CD4-positive, alpha-beta T cell (primary cell): ENCODE measurements around the gene MEGF10. TPM values are rescaled to one million over a fixed set of nuclear protein-coding genes. Genes with fewer than 3 reads are reported as not detected.

Source experiments
- ATAC-seq: fragments of 200-7000 bp; cut with Tn5 transposase; one replicate; pipeline ENCODE4 v1.10.0; 2022; ENCODE audit warnings: mild to moderate bottlenecking; ENCODE audit not compliant: poor library complexity
- CTCF ChIA-PET: fragments of 350-600 bp; sonication (Branson Sonifier 250); formaldehyde crosslinking; loops from one replicate; lab custom pipeline; 2021; ENCODE audit warnings: antibody characterized with exemption, inconsistent platforms; lab: Charles Lee
- POLR2A ChIA-PET: fragments of 350-600 bp; sonication (Branson Sonifier 250); formaldehyde crosslinking; loops from one replicate; lab custom pipeline; 2021; ENCODE audit warnings: antibody characterized with exemption, inconsistent platforms; lab: Charles Lee
- DNase-seq, 14 experiments: peaks; one replicate each; pipeline ENCODE4 v3.0.0-alpha.2; 2013 to 2020; ENCODE audit warnings: mixed read lengths in 2 of 14
- H3K27ac ChIP-seq, 2 donors: one replicate each; pipeline versions ENCODE4 v1.5.1 to v1.7.0; 2013; ENCODE audit warnings: low read length in 2 of 2, low read depth in 1 of 2, mild to moderate bottlenecking in 1 of 2
- H3K27me3 ChIP-seq, 2 experiments: 1 replicate in 1 of 2; 2 replicates in 1 of 2; pipeline versions ENCODE4 v1.6.1 to v1.7.0; 2013; ENCODE audit warnings: low read length in 2 of 2, control low read depth in 1 of 2, mild to moderate bottlenecking in 1 of 2, moderate library complexity in 1 of 2; ENCODE audit not compliant: insufficient read depth in 2 of 2, control insufficient read depth in 1 of 2
- H3K36me3 ChIP-seq: one replicate; pipeline ENCODE4 v1.6.1; 2013; ENCODE audit warnings: low read length, control low read depth; ENCODE audit not compliant: insufficient read depth
- H3K4me1 ChIP-seq: one replicate; pipeline ENCODE4 v1.6.1; 2013; ENCODE audit warnings: low read length, control low read depth; ENCODE audit not compliant: insufficient read depth
- H3K4me3 ChIP-seq: one replicate; pipeline ENCODE4 v1.5.1; 2013; ENCODE audit warnings: mild to moderate bottlenecking, low read length, moderate library complexity
- H3K9me3 ChIP-seq, 2 experiments: 1 replicate in 1 of 2; 2 replicates in 1 of 2; pipeline versions ENCODE4 v1.6.1 to v1.7.0; 2013; ENCODE audit warnings: low read length in 2 of 2, mild to moderate bottlenecking in 2 of 2, control low read depth in 1 of 2, moderate library complexity in 1 of 2; ENCODE audit not compliant: control insufficient read depth in 1 of 2, insufficient read depth in 1 of 2
- H3K27ac Mint-ChIP-seq: one replicate; pipeline ENCODE4 v1.8.0; 2020; ENCODE audit warnings: mixed read lengths
- H3K27me3 Mint-ChIP-seq: one replicate; pipeline ENCODE4 v1.8.0; 2021; ENCODE audit warnings: mixed read lengths
- H3K36me3 Mint-ChIP-seq: one replicate; pipeline ENCODE4 v1.8.0; 2021; ENCODE audit warnings: low read depth, mixed read lengths
- H3K4me1 Mint-ChIP-seq: one replicate; pipeline ENCODE4 v1.8.0; 2021; ENCODE audit warnings: low read depth, mixed read lengths
- H3K4me3 Mint-ChIP-seq: one replicate; pipeline ENCODE4 v1.8.0; 2020; ENCODE audit warnings: mild to moderate bottlenecking, mixed read lengths
- H3K9me3 Mint-ChIP-seq: one replicate; pipeline ENCODE4 v1.8.0; 2020; ENCODE audit warnings: mixed read lengths
- CTCF ChIP-seq: fragments of 200-600 bp; IDR thresholded peaks from one replicate; pipeline ENCODE4 v1.8.0; 2022; ENCODE audit warnings: antibody characterized with exemption, mild to moderate bottlenecking
- intact Hi-C, 2 experiments: fragments of 100-400 bp; cut with DNase I in 1 of 2; cut with micrococcal nuclease in 1 of 2; formaldehyde crosslinking; loops; one replicate each; pipeline versions ENCODE4 v1.15.1 to v1.9.0; 2023 to 2025; cut with DNase I, micrococcal nuclease
- total RNA-seq, 174 experiments: library from RNA in 2 of 174; stranded (reverse) in 2 of 174; gene quantifications; one replicate each; pipeline ENCODE4 v1.2.3 and lab custom pipeline; 2021 to 2026

The MEGF10 gene
- total RNA-seq, 2 experiments from 2014 or later = not detected

- no peak for ATAC-seq
- Histone ChIP-seq H3K4me3 (no peak overlapping the region), H3K9me3 (peaks cover 0 to 3% of the 10 kb centered on the region in 2 experiments), H3K4me1 (no peaks in the 10 kb centered on the region), H3K36me3 (no peaks in the 10 kb centered on the region), H3K27ac (no peak overlapping the region), H3K27me3 (no peaks in the 10 kb centered on the region)
- no peak overlapping the region for H3K27ac Mint-ChIP-seq
- H3K9me3 Mint-ChIP-seq = no peaks in the 10 kb centered on the region
- no peak for TF ChIP-seq CTCF
- no peaks in the 10 kb centered on the region for H3K27me3 Mint-ChIP-seq
- no peak for DNase-seq
- POLR2A ChIA-PET = no interaction called here
- intact Hi-C loops = no loop called here
- CTCF ChIA-PET = no interaction called here
- no peak overlapping the region for H3K4me3 Mint-ChIP-seq
- no peaks in the 10 kb centered on the region for H3K36me3 Mint-ChIP-seq
- H3K4me1 Mint-ChIP-seq = no peaks in the 10 kb centered on the region
Measured at GRCh38 chr5:127415034-127415433, 124.4 kb downstream of the MEGF10 start.

GRCh38 chr5:127416906-127417305 lies 126.3 kb downstream of the MEGF10 start:
- ATAC-seq (no peak), DNase-seq (no peak)
- Mint-ChIP-seq H3K4me3 (no peak overlapping the region), H3K36me3 (no peaks in the 10 kb centered on the region), H3K27me3 (no peaks in the 10 kb centered on the region), H3K27ac (no peak overlapping the region), H3K4me1 (no peaks in the 10 kb centered on the region), H3K9me3 (no peaks in the 10 kb centered on the region)
- Histone ChIP-seq H3K4me3 (no peak overlapping the region), H3K4me1 (no peaks in the 10 kb centered on the region), H3K27me3 (no peaks in the 10 kb centered on the region), H3K36me3 (no peaks in the 10 kb centered on the region), H3K9me3 (peaks cover 0 to 4% of the 10 kb centered on the region in 2 experiments), H3K27ac (no peak overlapping the region)
- intact Hi-C loops = no loop called here
- TF ChIP-seq CTCF = no peak
- CTCF ChIA-PET = no interaction called here
- POLR2A ChIA-PET = no interaction called here

GRCh38 chr5:127417528-127417927 lies 126.9 kb downstream of the MEGF10 start:
- Mint-ChIP-seq H3K9me3 (no peaks in the 10 kb centered on the region), H3K27ac (no peak overlapping the region), H3K36me3 (no peaks in the 10 kb centered on the region), H3K4me1 (no peaks in the 10 kb centered on the region), H3K27me3 (no peaks in the 10 kb centered on the region), H3K4me3 (no peak overlapping the region)
- DNase-seq = no peak
- Histone ChIP-seq H3K4me1 (no peaks in the 10 kb centered on the region), H3K4me3 (no peak overlapping the region), H3K36me3 (no peaks in the 10 kb centered on the region), H3K9me3 (peaks cover 0 to 6% of the 10 kb centered on the region in 2 experiments), H3K27me3 (no peaks in the 10 kb centered on the region), H3K27ac (no peak overlapping the region)
- TF ChIP-seq CTCF = no peak
- no peak for ATAC-seq
- intact Hi-C loops = no loop called here
- CTCF ChIA-PET = no interaction called here
- POLR2A ChIA-PET = no interaction called here
